ENCODE data around the gene LTBP1. TPM values are rescaled to one million over a fixed set of nuclear protein-coding genes. Genes with fewer than 3 reads are reported as not detected.

Gene LTBP1
- total RNA-seq, 1 experiment from 2014 or later = 11.8 TPM

GRCh38 chr2:33197198-33197938 lies 250.6 kb downstream of the LTBP1 start:
- no peak for DNase-seq
- H3K36me3 ChIP-seq (ENCODE audit: insufficient read depth, low read length) = no peaks in the 10 kb centered on the region
- H3K27ac ChIP-seq (ENCODE audit: low read length) = no peak overlapping the region
- no peaks in the 10 kb centered on the region for H3K9me2 ChIP-seq (replicated peaks; ENCODE audit: insufficient read depth, low read length)
- H4K20me1 ChIP-seq (ENCODE audit: insufficient read depth, low read depth, low read length) = no peaks in the 10 kb centered on the region
- no peaks in the 10 kb centered on the region for H3K27me3 ChIP-seq (ENCODE audit: low read length)
- H3K4me3 ChIP-seq (ENCODE audit: low read length) = no peak overlapping the region
- no peak overlapping the region for H2AFZ ChIP-seq (ENCODE audit: low read length)
- no peaks in the 10 kb centered on the region for H3K4me1 ChIP-seq (ENCODE audit: low read length)
- H3K4me2 ChIP-seq (ENCODE audit: low read depth, low read length, poor library complexity, severe bottlenecking) = no peak overlapping the region
- H3K9ac ChIP-seq (ENCODE audit: low read length) = no peak overlapping the region
- H3K9me3 ChIP-seq (ENCODE audit: low read length) = no peaks in the 10 kb centered on the region
- no peaks in the 10 kb centered on the region for H3K79me2 ChIP-seq (ENCODE audit: low read length)

- Histone ChIP-seq H3K79me2 (ENCODE audit: low read length) (no peaks in the 10 kb centered on the region), H4K20me1 (ENCODE audit: insufficient read depth, low read depth, low read length) (no peaks in the 10 kb centered on the region), H2AFZ (ENCODE audit: low read length) (no peak overlapping the region), H3K4me1 (ENCODE audit: low read length) (no peaks in the 10 kb centered on the region), H3K36me3 (ENCODE audit: insufficient read depth, low read length) (no peaks in the 10 kb centered on the region), H3K9ac (ENCODE audit: low read length) (no peak overlapping the region), H3K4me2 (ENCODE audit: low read depth, low read length, poor library complexity, severe bottlenecking) (no peak overlapping the region), H3K9me2 (replicated peaks; ENCODE audit: insufficient read depth, low read length) (no peaks in the 10 kb centered on the region), H3K4me3 (ENCODE audit: low read length) (no peak overlapping the region), H3K27ac (ENCODE audit: low read length) (no peak overlapping the region), H3K9me3 (ENCODE audit: low read length) (no peaks in the 10 kb centered on the region), H3K27me3 (ENCODE audit: low read length) (no peaks in the 10 kb centered on the region)
- DNase-seq = no peak
Observed at GRCh38 chr2:33202641-33203522, 256.1 kb downstream of the LTBP1 start.

- Histone ChIP-seq H4K20me1 (ENCODE audit: insufficient read depth, low read depth, low read length) (no peaks in the 10 kb centered on the region), H3K9me2 (replicated peaks; ENCODE audit: insufficient read depth, low read length) (no peaks in the 10 kb centered on the region), H3K36me3 (ENCODE audit: insufficient read depth, low read length) (no peaks in the 10 kb centered on the region), H3K27me3 (ENCODE audit: low read length) (no peaks in the 10 kb centered on the region), H3K79me2 (ENCODE audit: low read length) (no peaks in the 10 kb centered on the region), H3K9ac (ENCODE audit: low read length) (no peak overlapping the region), H3K4me3 (ENCODE audit: low read length) (no peak overlapping the region), H3K4me1 (ENCODE audit: low read length) (no peaks in the 10 kb centered on the region), H3K4me2 (ENCODE audit: low read depth, low read length, poor library complexity, severe bottlenecking) (no peak overlapping the region), H3K27ac (ENCODE audit: low read length) (no peak overlapping the region), H3K9me3 (ENCODE audit: low read length) (no peaks in the 10 kb centered on the region), H2AFZ (ENCODE audit: low read length) (no peak overlapping the region)
- DNase-seq = no peak
Observed at GRCh38 chr2:33204945-33205344, 258.2 kb downstream of the LTBP1 start.

- no peak overlapping the region for H3K4me2 ChIP-seq (ENCODE audit: low read depth, low read length, poor library complexity, severe bottlenecking)
Observed at GRCh38 chr2:33205693-33206434, 259.1 kb downstream of the LTBP1 start.

GRCh38 chr2:33207151-33207740 lies 260.5 kb downstream of the LTBP1 start:
- Histone ChIP-seq H3K79me2 (ENCODE audit: low read length) (no peaks in the 10 kb centered on the region), H4K20me1 (ENCODE audit: insufficient read depth, low read depth, low read length) (no peaks in the 10 kb centered on the region), H2AFZ (ENCODE audit: low read length) (no peak overlapping the region), H3K9me2 (replicated peaks; ENCODE audit: insufficient read depth, low read length) (no peaks in the 10 kb centered on the region), H3K4me1 (ENCODE audit: low read length) (no peaks in the 10 kb centered on the region), H3K27me3 (ENCODE audit: low read length) (no peaks in the 10 kb centered on the region), H3K4me2 (ENCODE audit: low read depth, low read length, poor library complexity, severe bottlenecking) (no peak overlapping the region), H3K9ac (ENCODE audit: low read length) (no peak overlapping the region), H3K4me3 (ENCODE audit: low read length) (no peak overlapping the region), H3K9me3 (ENCODE audit: low read length) (no peaks in the 10 kb centered on the region), H3K36me3 (ENCODE audit: insufficient read depth, low read length) (no peaks in the 10 kb centered on the region), H3K27ac (ENCODE audit: low read length) (no peak overlapping the region)
- no peak for DNase-seq

More at GRCh38 chr2:33205693-33206434, 259.1 kb downstream of the LTBP1 start:
- no peaks in the 10 kb centered on the region for H3K9me2 ChIP-seq (replicated peaks; ENCODE audit: insufficient read depth, low read length)
- no peaks in the 10 kb centered on the region for H4K20me1 ChIP-seq (ENCODE audit: insufficient read depth, low read depth, low read length)
- no peaks in the 10 kb centered on the region for H3K27me3 ChIP-seq (ENCODE audit: low read length)
- H3K36me3 ChIP-seq (ENCODE audit: insufficient read depth, low read length) = no peaks in the 10 kb centered on the region
- H2AFZ ChIP-seq (ENCODE audit: low read length) = no peak overlapping the region
- no peak overlapping the region for H3K9ac ChIP-seq (ENCODE audit: low read length)
- no peak overlapping the region for H3K27ac ChIP-seq (ENCODE audit: low read length)
- H3K4me1 ChIP-seq (ENCODE audit: low read length) = no peaks in the 10 kb centered on the region
- no peak overlapping the region for H3K4me3 ChIP-seq (ENCODE audit: low read length)
- no peak for DNase-seq
- H3K9me3 ChIP-seq (ENCODE audit: low read length) = no peaks in the 10 kb centered on the region
- H3K79me2 ChIP-seq (ENCODE audit: low read length) = no peaks in the 10 kb centered on the region

GRCh38 chr2:33208400-33208799 lies 261.6 kb downstream of the LTBP1 start:
- H3K4me2 ChIP-seq (ENCODE audit: low read depth, low read length, poor library complexity, severe bottlenecking) = no peak overlapping the region
- H3K36me3 ChIP-seq (ENCODE audit: insufficient read depth, low read length) = no peaks in the 10 kb centered on the region
- no peaks in the 10 kb centered on the region for H3K27me3 ChIP-seq (ENCODE audit: low read length)
- H4K20me1 ChIP-seq (ENCODE audit: insufficient read depth, low read depth, low read length) = no peaks in the 10 kb centered on the region
- H2AFZ ChIP-seq (ENCODE audit: low read length) = no peak overlapping the region
- no peak overlapping the region for H3K27ac ChIP-seq (ENCODE audit: low read length)
- H3K4me1 ChIP-seq (ENCODE audit: low read length) = no peaks in the 10 kb centered on the region
- no peaks in the 10 kb centered on the region for H3K9me2 ChIP-seq (replicated peaks; ENCODE audit: insufficient read depth, low read length)
- DNase-seq = peak; percentile 42
- no peak overlapping the region for H3K9ac ChIP-seq (ENCODE audit: low read length)
- no peaks in the 10 kb centered on the region for H3K79me2 ChIP-seq (ENCODE audit: low read length)
- H3K9me3 ChIP-seq (ENCODE audit: low read length) = no peaks in the 10 kb centered on the region
- H3K4me3 ChIP-seq (ENCODE audit: low read length) = no peak overlapping the region

GRCh38 chr2:33209976-33210375 lies 263.2 kb downstream of the LTBP1 start:
- no peak for DNase-seq
- no peaks in the 10 kb centered on the region for H4K20me1 ChIP-seq (ENCODE audit: insufficient read depth, low read depth, low read length)
- H3K4me2 ChIP-seq (ENCODE audit: low read depth, low read length, poor library complexity, severe bottlenecking) = no peak overlapping the region
- H3K36me3 ChIP-seq (ENCODE audit: insufficient read depth, low read length) = no peaks in the 10 kb centered on the region
- no peaks in the 10 kb centered on the region for H3K9me3 ChIP-seq (ENCODE audit: low read length)
- H3K27ac ChIP-seq (ENCODE audit: low read length) = no peak overlapping the region
- H2AFZ ChIP-seq (ENCODE audit: low read length) = no peak overlapping the region
- H3K9ac ChIP-seq (ENCODE audit: low read length) = no peak overlapping the region
- H3K79me2 ChIP-seq (ENCODE audit: low read length) = no peaks in the 10 kb centered on the region
- no peaks in the 10 kb centered on the region for H3K9me2 ChIP-seq (replicated peaks; ENCODE audit: insufficient read depth, low read length)
- H3K27me3 ChIP-seq (ENCODE audit: low read length) = no peaks in the 10 kb centered on the region
- H3K4me3 ChIP-seq (ENCODE audit: low read length) = no peak overlapping the region
- H3K4me1 ChIP-seq (ENCODE audit: low read length) = no peaks in the 10 kb centered on the region
